GM23338 (cell line): ENCODE measurements around the gene SLC9A9. TPM values are rescaled to one million over a fixed set of nuclear protein-coding genes. Genes with fewer than 3 reads are reported as not detected.

ENCODE experiments used
- CREB1 ChIP-seq: fragments of 250-450 bp; sonication (Bioruptor Pico); IDR thresholded peaks from 2 replicates; pipeline ENCODE4 v1.5.0; 2020; ENCODE audit warnings: low read depth, mild to moderate bottlenecking, moderate library complexity
- EZH2 ChIP-seq: fragments of 200-600 bp; sonication (generic); IDR thresholded peaks from one replicate; pipeline ENCODE4 v1.8.0; 2017; ENCODE audit warnings: antibody characterized with exemption, mild to moderate bottlenecking, low read depth; ENCODE audit not compliant: unreplicated experiment
- JUNB ChIP-seq: IDR thresholded peaks from one replicate; pipeline ENCODE4 v1.6.1; 2016; ENCODE audit warnings: antibody characterized with exemption; ENCODE audit not compliant: unreplicated experiment
- POLR2AphosphoS5 ChIP-seq: IDR thresholded peaks from 2 replicates; pipeline ENCODE4 v1.6.1; 2016; ENCODE audit warnings: antibody characterized with exemption, low read depth
- REST ChIP-seq: IDR thresholded peaks from one replicate; pipeline ENCODE4 v1.6.1; 2018; ENCODE audit warnings: antibody characterized with exemption; ENCODE audit not compliant: unreplicated experiment
- ZNF114 ChIP-seq: fragments of 250-450 bp; sonication (Bioruptor Pico); IDR thresholded peaks from 2 replicates; pipeline ENCODE4 v1.5.0; 2020; ENCODE audit warnings: mild to moderate bottlenecking, moderate library complexity
- ZNF331 ChIP-seq: fragments of 250-450 bp; sonication (Bioruptor Pico); IDR thresholded peaks from 2 replicates; pipeline ENCODE4 v1.5.0; 2020; ENCODE audit warnings: low read depth, mild to moderate bottlenecking, moderate library complexity
- polyA plus RNA-seq: library from polyadenylated mRNA; unstranded; fragments of >200 nt; fragmentation: Nextera tagmentation; extraction: Ambion mirVana; gene quantifications from 2 replicates; pipeline ENCODE4 v1.2.1, GENCODE V29; 2016
- total RNA-seq: library from RNA; depleted of rRNA; stranded (reverse); fragments of >200 nt; shearing (Covaris generic); gene quantifications from 2 replicates; pipeline ENCODE4 v1.2.3, GENCODE V29; 2014
- TF ChIP-seq, protein P1 (sequence below): fragments of 250-450 bp; sonication (Bioruptor Pico); IDR thresholded peaks from 2 replicates; pipeline ENCODE4 v1.5.0; 2020; ENCODE audit warnings: mild to moderate bottlenecking, moderate library complexity
- TF ChIP-seq, protein P2 (sequence below): IDR thresholded peaks from 2 replicates; pipeline ENCODE4 v1.6.1; 2016; ENCODE audit warnings: antibody characterized with exemption

SLC9A9 gene
- total and polyA plus RNA-seq, 2 experiments from 2014 or later: 1.3 to 1.6 TPM

GRCh38 chr3:143309705-143310104, 538.6 kb downstream of the SLC9A9 start (continued):
- TF ChIP-seq, protein P1, sequence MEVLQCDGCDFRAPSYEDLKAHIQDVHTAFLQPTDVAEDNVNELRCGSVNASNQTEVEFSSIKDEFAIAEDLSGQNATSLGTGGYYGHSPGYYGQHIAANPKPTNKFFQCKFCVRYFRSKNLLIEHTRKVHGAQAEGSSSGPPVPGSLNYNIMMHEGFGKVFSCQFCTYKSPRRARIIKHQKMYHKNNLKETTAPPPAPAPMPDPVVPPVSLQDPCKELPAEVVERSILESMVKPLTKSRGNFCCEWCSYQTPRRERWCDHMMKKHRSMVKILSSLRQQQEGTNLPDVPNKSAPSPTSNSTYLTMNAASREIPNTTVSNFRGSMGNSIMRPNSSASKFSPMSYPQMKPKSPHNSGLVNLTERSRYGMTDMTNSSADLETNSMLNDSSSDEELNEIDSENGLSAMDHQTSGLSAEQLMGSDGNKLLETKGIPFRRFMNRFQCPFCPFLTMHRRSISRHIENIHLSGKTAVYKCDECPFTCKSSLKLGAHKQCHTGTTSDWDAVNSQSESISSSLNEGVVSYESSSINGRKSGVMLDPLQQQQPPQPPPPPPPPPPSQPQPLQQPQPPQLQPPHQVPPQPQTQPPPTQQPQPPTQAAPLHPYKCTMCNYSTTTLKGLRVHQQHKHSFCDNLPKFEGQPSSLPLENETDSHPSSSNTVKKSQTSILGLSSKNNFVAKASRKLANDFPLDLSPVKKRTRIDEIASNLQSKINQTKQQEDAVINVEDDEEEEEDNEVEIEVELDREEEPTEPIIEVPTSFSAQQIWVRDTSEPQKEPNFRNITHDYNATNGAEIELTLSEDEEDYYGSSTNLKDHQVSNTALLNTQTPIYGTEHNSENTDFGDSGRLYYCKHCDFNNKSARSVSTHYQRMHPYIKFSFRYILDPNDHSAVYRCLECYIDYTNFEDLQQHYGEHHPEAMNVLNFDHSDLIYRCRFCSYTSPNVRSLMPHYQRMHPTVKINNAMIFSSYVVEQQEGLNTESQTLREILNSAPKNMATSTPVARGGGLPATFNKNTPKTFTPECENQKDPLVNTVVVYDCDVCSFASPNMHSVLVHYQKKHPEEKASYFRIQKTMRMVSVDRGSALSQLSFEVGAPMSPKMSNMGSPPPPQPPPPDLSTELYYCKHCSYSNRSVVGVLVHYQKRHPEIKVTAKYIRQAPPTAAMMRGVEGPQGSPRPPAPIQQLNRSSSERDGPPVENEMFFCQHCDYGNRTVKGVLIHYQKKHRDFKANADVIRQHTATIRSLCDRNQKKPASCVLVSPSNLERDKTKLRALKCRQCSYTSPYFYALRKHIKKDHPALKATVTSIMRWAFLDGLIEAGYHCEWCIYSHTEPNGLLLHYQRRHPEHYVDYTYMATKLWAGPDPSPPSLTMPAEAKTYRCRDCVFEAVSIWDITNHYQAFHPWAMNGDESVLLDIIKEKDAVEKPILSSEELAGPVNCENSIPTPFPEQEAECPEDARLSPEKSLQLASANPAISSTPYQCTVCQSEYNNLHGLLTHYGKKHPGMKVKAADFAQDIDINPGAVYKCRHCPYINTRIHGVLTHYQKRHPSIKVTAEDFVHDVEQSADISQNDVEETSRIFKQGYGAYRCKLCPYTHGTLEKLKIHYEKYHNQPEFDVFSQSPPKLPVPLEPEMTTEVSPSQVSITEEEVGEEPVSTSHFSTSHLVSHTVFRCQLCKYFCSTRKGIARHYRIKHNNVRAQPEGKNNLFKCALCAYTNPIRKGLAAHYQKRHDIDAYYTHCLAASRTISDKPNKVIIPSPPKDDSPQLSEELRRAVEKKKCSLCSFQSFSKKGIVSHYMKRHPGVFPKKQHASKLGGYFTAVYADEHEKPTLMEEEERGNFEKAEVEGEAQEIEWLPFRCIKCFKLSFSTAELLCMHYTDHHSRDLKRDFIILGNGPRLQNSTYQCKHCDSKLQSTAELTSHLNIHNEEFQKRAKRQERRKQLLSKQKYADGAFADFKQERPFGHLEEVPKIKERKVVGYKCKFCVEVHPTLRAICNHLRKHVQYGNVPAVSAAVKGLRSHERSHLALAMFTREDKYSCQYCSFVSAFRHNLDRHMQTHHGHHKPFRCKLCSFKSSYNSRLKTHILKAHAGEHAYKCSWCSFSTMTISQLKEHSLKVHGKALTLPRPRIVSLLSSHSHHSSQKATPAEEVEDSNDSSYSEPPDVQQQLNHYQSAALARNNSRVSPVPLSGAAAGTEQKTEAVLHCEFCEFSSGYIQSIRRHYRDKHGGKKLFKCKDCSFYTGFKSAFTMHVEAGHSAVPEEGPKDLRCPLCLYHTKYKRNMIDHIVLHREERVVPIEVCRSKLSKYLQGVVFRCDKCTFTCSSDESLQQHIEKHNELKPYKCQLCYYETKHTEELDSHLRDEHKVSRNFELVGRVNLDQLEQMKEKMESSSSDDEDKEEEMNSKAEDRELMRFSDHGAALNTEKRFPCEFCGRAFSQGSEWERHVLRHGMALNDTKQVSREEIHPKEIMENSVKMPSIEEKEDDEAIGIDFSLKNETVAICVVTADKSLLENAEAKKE: no peak
- TF ChIP-seq ZNF114: no peak
- no peak for TF ChIP-seq JUNB
- no peak for TF ChIP-seq REST
- no peak for TF ChIP-seq ZNF331
- no peak for TF ChIP-seq CREB1 (CRISPR knock-in tag)
- no peak for TF ChIP-seq EZH2
- TF ChIP-seq POLR2AphosphoS5: no peak
- TF ChIP-seq, protein P2, sequence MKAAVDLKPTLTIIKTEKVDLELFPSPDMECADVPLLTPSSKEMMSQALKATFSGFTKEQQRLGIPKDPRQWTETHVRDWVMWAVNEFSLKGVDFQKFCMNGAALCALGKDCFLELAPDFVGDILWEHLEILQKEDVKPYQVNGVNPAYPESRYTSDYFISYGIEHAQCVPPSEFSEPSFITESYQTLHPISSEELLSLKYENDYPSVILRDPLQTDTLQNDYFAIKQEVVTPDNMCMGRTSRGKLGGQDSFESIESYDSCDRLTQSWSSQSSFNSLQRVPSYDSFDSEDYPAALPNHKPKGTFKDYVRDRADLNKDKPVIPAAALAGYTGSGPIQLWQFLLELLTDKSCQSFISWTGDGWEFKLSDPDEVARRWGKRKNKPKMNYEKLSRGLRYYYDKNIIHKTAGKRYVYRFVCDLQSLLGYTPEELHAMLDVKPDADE: no peak
